Activated CD8-positive, alpha-beta memory T cell treated with anti-CD3 and anti-CD28 coated beads, Interleukin-2, amount 50 U/mL, for 1 hour (primary cell): ENCODE measurements around the gene OR3A3.

Source experiments
- DNase-seq: peaks from one replicate; pipeline ENCODE4 v3.0.0-alpha.2; 2020; ENCODE audit errors: extremely low read depth

Gene OR3A3

GRCh38 chr17:3472137-3472536 lies 61.0 kb downstream of the OR3A3 start:
- no peak for DNase-seq
